Measurements from ENCODE around the gene LSAMP. TPM values are rescaled to one million over a fixed set of nuclear protein-coding genes. Genes with fewer than 3 reads are reported as not detected.

The LSAMP gene
- polyA plus RNA-seq, 2 of the 4 experiments (the other 2 are of a cell fraction): 0.12 to 0.53 TPM

DNA sequence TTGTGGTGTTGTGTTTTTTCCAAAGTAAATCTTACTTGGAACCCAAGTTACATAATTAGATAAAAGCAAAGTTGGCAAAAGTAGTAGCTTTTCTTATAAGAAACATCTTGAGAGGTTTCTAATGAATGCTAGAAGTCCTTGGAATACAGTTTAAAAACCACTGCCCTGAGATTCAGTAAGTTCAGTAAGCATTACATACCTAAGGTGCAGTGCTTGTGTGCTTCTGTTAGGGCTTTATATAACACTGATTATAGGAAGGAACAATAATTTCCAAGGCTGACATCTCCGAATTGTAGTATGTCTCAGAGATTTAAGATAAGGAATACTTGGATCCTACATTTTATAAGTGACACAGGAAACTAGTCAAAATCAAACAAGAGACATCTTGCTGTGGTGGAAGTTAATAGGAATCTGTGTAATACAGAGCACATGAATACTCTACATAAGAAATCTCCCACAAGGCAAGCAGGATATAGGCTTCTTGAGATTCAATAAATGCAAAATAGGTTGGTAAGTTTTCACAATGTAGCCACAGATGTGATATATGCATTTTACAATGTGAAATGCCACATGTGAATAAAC is 268.2 kb downstream of the LSAMP start:
- TF ChIP-seq, protein P1, sequence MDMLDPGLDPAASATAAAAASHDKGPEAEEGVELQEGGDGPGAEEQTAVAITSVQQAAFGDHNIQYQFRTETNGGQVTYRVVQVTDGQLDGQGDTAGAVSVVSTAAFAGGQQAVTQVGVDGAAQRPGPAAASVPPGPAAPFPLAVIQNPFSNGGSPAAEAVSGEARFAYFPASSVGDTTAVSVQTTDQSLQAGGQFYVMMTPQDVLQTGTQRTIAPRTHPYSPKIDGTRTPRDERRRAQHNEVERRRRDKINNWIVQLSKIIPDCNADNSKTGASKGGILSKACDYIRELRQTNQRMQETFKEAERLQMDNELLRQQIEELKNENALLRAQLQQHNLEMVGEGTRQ (IDR thresholded peaks at IDR 0.05): no peak
- TF ChIP-seq BHLHE40 (IDR thresholded peaks at IDR 0.05; ENCODE audit: low read depth, low read length) (no peak), NFE2L2 (conservative IDR thresholded peaks at IDR 0.05; ENCODE audit: low read length) (no peak), HOXB5 (CRISPR knock-in tag; IDR thresholded peaks at IDR 0.05) (no peak)
- no peak overlapping the region for H3K4me3 ChIP-seq
- ATAC-seq (no peak), FAIRE-seq (no peak), DNase-seq (ENCODE audit: low read depth in 1 of 2, low spot score in 1 of 2) (no peak)
- H3K27ac ChIP-seq: no peak overlapping the region
- POLR2A ChIA-PET: no interaction called here
- H3K4me2 ChIP-seq: no peak overlapping the region
- H3K9me3 ChIP-seq: no peaks in the 10 kb centered on the region
- 0% methylated on average over 1 of the region's 1 CpG for WGBS (ENCODE audit: missing lambda C conversion rate)
- H3K4me1 ChIP-seq: no peaks in the 10 kb centered on the region
- CTCF ChIA-PET: no interaction called here

DNA sequence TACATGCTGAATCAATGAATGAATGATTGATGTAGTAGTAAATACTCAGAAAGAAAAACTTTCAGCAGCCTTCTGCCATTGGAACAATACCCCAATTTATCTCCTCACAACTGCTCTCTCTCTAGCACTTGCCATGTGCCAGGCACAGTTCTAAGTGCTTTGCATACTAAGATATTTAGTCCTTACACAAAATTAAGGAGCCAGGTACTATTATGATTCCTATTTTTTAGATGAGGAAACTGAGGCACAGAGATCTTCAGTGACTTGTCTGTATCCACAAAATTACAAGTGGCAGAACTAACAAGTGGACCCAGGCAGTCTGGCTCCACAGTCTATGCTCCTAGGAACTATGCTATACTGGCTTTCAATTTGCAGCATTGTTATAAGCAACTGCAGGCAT is 279.2 kb downstream of the LSAMP start:
- Histone ChIP-seq H3K27ac (no peak overlapping the region), H3K4me1 (no peaks in the 10 kb centered on the region), H3K9me3 (no peaks in the 10 kb centered on the region), H3K4me2 (no peak overlapping the region), H3K4me3 (no peak overlapping the region)
- ATAC-seq (no peak), DNase-seq (ENCODE audit: low read depth in 1 of 2, low spot score in 1 of 2) (no peak), FAIRE-seq (no peak)
- POLR2A ChIA-PET: no interaction called here
- no peak for TF ChIP-seq RARB (CRISPR knock-in tag; IDR thresholded peaks at IDR 0.05)
- TF ChIP-seq MAFK (IDR thresholded peaks at IDR 0.05; ENCODE audit: partially characterized antibody): no peak
- TF ChIP-seq NPAS2 (CRISPR knock-in tag; IDR thresholded peaks at IDR 0.05; ENCODE audit: borderline replicate concordance): no peak
- TF ChIP-seq, protein P2, sequence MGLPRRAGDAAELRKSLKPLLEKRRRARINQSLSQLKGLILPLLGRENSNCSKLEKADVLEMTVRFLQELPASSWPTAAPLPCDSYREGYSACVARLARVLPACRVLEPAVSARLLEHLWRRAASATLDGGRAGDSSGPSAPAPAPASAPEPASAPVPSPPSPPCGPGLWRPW (IDR thresholded peaks at IDR 0.05): no peak
- no peak for TF ChIP-seq KDM1A (IDR thresholded peaks at IDR 0.05; ENCODE audit: low read depth)
- TF ChIP-seq, protein P3, sequence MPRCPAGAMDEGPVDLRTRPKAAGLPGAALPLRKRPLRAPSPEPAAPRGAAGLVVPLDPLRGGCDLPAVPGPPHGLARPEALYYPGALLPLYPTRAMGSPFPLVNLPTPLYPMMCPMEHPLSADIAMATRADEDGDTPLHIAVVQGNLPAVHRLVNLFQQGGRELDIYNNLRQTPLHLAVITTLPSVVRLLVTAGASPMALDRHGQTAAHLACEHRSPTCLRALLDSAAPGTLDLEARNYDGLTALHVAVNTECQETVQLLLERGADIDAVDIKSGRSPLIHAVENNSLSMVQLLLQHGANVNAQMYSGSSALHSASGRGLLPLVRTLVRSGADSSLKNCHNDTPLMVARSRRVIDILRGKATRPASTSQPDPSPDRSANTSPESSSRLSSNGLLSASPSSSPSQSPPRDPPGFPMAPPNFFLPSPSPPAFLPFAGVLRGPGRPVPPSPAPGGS (IDR thresholded peaks at IDR 0.05): no peak
- TF ChIP-seq RAD21 (conservative IDR thresholded peaks at IDR 0.05 in 1 of 2, IDR thresholded peaks at IDR 0.05 in 1 of 2): no peak
- no peak for TF ChIP-seq ZC3H11A (IDR thresholded peaks at IDR 0.05)
- TF ChIP-seq HOXA7 (CRISPR knock-in tag; IDR thresholded peaks at IDR 0.05): no peak
- TF ChIP-seq NR3C1 (IDR thresholded peaks at IDR 0.05): no peak
- TF ChIP-seq, protein P4, sequence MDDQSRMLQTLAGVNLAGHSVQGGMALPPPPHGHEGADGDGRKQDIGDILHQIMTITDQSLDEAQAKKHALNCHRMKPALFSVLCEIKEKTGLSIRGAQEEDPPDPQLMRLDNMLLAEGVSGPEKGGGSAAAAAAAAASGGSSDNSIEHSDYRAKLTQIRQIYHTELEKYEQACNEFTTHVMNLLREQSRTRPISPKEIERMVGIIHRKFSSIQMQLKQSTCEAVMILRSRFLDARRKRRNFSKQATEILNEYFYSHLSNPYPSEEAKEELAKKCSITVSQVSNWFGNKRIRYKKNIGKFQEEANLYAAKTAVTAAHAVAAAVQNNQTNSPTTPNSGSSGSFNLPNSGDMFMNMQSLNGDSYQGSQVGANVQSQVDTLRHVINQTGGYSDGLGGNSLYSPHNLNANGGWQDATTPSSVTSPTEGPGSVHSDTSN (IDR thresholded peaks at IDR 0.05): no peak
- no peak for TF ChIP-seq BHLHE40 (IDR thresholded peaks at IDR 0.05; ENCODE audit: low read depth, low read length)
- TF ChIP-seq FOSL2 (IDR thresholded peaks at IDR 0.05): no peak
- no peak for TF ChIP-seq FOSL2 (CRISPR knock-in tag; IDR thresholded peaks at IDR 0.05)
- no peak for TF ChIP-seq PHF8 (IDR thresholded peaks at IDR 0.05; ENCODE audit: borderline replicate concordance, low read depth)
- TF ChIP-seq, protein P5, sequence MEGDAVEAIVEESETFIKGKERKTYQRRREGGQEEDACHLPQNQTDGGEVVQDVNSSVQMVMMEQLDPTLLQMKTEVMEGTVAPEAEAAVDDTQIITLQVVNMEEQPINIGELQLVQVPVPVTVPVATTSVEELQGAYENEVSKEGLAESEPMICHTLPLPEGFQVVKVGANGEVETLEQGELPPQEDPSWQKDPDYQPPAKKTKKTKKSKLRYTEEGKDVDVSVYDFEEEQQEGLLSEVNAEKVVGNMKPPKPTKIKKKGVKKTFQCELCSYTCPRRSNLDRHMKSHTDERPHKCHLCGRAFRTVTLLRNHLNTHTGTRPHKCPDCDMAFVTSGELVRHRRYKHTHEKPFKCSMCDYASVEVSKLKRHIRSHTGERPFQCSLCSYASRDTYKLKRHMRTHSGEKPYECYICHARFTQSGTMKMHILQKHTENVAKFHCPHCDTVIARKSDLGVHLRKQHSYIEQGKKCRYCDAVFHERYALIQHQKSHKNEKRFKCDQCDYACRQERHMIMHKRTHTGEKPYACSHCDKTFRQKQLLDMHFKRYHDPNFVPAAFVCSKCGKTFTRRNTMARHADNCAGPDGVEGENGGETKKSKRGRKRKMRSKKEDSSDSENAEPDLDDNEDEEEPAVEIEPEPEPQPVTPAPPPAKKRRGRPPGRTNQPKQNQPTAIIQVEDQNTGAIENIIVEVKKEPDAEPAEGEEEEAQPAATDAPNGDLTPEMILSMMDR (IDR thresholded peaks at IDR 0.05): no peak
- TF ChIP-seq HOXB5 (CRISPR knock-in tag; IDR thresholded peaks at IDR 0.05): no peak
- CTCF ChIA-PET: no interaction called here

DNA sequence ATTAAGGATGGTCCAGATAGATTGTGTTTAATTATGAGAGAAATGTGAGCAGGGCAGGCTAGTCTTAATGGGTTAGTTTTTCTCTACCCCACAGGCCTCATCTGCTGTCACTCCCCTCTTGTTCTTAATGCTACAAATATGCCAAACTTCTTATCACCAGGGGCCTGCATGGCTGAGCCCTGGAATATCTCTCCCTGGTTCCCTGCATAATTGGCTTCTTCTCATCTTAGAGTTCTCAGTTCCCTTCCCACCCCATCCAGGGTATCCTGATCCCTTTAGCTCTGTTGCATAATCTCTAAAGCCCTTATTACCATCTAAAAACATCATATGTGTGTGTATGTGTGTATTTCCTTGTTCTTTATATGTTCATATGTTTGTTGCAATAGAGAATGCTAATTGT is 279.6 kb downstream of the LSAMP start:
- POLR2A ChIA-PET: no interaction called here
- H3K4me3 ChIP-seq: no peak overlapping the region
- H3K27ac ChIP-seq: no peak overlapping the region
- DNase-seq (ENCODE audit: low read depth in 1 of 2, low spot score in 1 of 2) (no peak), ATAC-seq (no peak), FAIRE-seq (no peak)
- TF ChIP-seq PHF8 (IDR thresholded peaks at IDR 0.05; ENCODE audit: borderline replicate concordance, low read depth) (no peak), CHD2 (IDR thresholded peaks at IDR 0.05; ENCODE audit: low read length, partially characterized antibody) (no peak), NFE2L2 (conservative IDR thresholded peaks at IDR 0.05; ENCODE audit: low read length) (no peak), RCOR1 (IDR thresholded peaks at IDR 0.05; ENCODE audit: low read depth, low read length) (no peak)
- TF ChIP-seq, protein P2 (IDR thresholded peaks at IDR 0.05): no peak
- TF ChIP-seq, protein P6, sequence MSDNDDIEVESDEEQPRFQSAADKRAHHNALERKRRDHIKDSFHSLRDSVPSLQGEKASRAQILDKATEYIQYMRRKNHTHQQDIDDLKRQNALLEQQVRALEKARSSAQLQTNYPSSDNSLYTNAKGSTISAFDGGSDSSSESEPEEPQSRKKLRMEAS (IDR thresholded peaks at IDR 0.05): no peak
- H3K4me1 ChIP-seq: no peaks in the 10 kb centered on the region
- CTCF ChIA-PET: no interaction called here
- no peaks in the 10 kb centered on the region for H3K9me3 ChIP-seq
- H3K4me2 ChIP-seq: no peak overlapping the region
